HepG2 (cell line): ENCODE measurements around the gene RNPC3. TPM values are rescaled to one million over a fixed set of nuclear protein-coding genes. Genes with fewer than 3 reads are reported as not detected.

Source experiments
- ATAC-seq: fragments of 200-7000 bp; cut with Tn5 transposase; 3 replicates; pipeline ENCODE4 v1.9.1; 2020; ENCODE audit warnings: mild to moderate bottlenecking, moderate library complexity
- BruUV-seq: library from RNA; stranded (reverse); fragments of 400-500 nt; replicated peaks from 2 replicates; lab custom pipeline; 2021; lab: Mats Ljungman, UMichigan
- CTCF ChIA-PET: fragments of 300-600 bp; formaldehyde crosslinking; extraction: SDS; loops from one replicate; lab custom pipeline; 2021; ENCODE audit warnings: low total read pairs, inconsistent platforms, low intra/inter-chr PET ratio; lab: Yijun Ruan, JAX
- POLR2A ChIA-PET: fragments of 350-600 bp; sonication (Branson Sonifier 250); formaldehyde crosslinking; loops from one replicate; lab custom pipeline; 2020; ENCODE audit warnings: antibody characterized with exemption, inconsistent platforms; lab: Yijun Ruan, JAX
- DNase-seq: peaks from one replicate; pipeline ENCODE4 v3.0.0-alpha.2; 2015; ENCODE audit warnings: low spot score
- FAIRE-seq: peaks from 3 replicates; lab custom pipeline; 2011; peaks lifted over from hg19 to GRCh38; lab: Jason Lieb, UNC
- H2AFZ ChIP-seq: one replicate; pipeline ENCODE4 v1.6.1; 2011; ENCODE audit warnings: low read length, inconsistent platforms
- H3K27ac ChIP-seq: fragments of 300-600 bp; 3 replicates; pipeline ENCODE4 v1.8.0; 2011; ENCODE audit warnings: mixed run types, mild to moderate bottlenecking, mixed read lengths, low read length, inconsistent platforms; ENCODE audit not compliant: insufficient read depth; ENCODE audit errors: extremely low read length
- H3K27me3 ChIP-seq, 2 experiments: fragments of 200-600 bp in 1 of 2; 2 replicates in 1 of 2; 3 replicates in 1 of 2; pipeline versions ENCODE4 v1.6.0 to v1.8.0; 2011; ENCODE audit warnings: low read length in 2 of 2, mild to moderate bottlenecking in 2 of 2, moderate library complexity in 2 of 2, inconsistent platforms in 1 of 2; ENCODE audit not compliant: insufficient read depth in 2 of 2, control insufficient read depth in 1 of 2
- H3K36me3 ChIP-seq, 2 experiments: fragments of 200-600 bp in 1 of 2; replicated peaks in 1 of 2; 2 replicates in 1 of 2; 3 replicates in 1 of 2; pipeline versions ENCODE4 v1.5.1 to v1.8.0; 2011; ENCODE audit warnings: low read length in 2 of 2, inconsistent platforms in 1 of 2; ENCODE audit not compliant: insufficient read depth in 2 of 2, control insufficient read depth in 1 of 2
- H3K4me1 ChIP-seq: 2 replicates; pipeline ENCODE4 v1.5.1; 2012; ENCODE audit warnings: low read length, inconsistent platforms; ENCODE audit not compliant: insufficient read depth
- H3K4me2 ChIP-seq: 2 replicates; pipeline ENCODE4 v1.6.0; 2011; ENCODE audit warnings: low read depth, low read length, inconsistent platforms
- H3K4me3 ChIP-seq, 3 experiments: fragments of 200-600 bp in 1 of 3; sonication (generic), shearing (Covaris generic) in 1 of 3; replicated peaks in 1 of 3; 2 replicates each; pipeline ENCODE4 v1.5.1; 2011 to 2016; ENCODE audit warnings: low read length in 3 of 3, inconsistent platforms in 2 of 3, low read depth in 2 of 3, mild to moderate bottlenecking in 2 of 3, control low read depth in 1 of 3, mixed read lengths in 1 of 3; ENCODE audit not compliant: insufficient read depth in 1 of 3
- H3K79me2 ChIP-seq: one replicate; pipeline ENCODE4 v1.6.1; 2011; ENCODE audit warnings: low read length, inconsistent platforms; ENCODE audit not compliant: insufficient read depth
- H3K9ac ChIP-seq: 2 replicates; pipeline ENCODE4 v1.6.0; 2011; ENCODE audit warnings: mild to moderate bottlenecking, low read depth, low read length, inconsistent platforms; ENCODE audit not compliant: insufficient read depth
- H3K9me3 ChIP-seq: 2 replicates; pipeline ENCODE4 v1.5.1; 2012; ENCODE audit warnings: mild to moderate bottlenecking, low read length
- H4K20me1 ChIP-seq: 2 replicates; pipeline ENCODE4 v1.6.0; 2011; ENCODE audit warnings: inconsistent platforms, mild to moderate bottlenecking, low read length, moderate library complexity; ENCODE audit not compliant: insufficient read depth
- ELF4 ChIP-seq: sonication (generic); formaldehyde crosslinking; IDR thresholded peaks from 2 replicates; pipeline ENCODE4 v1.5.0; 2020; ENCODE audit warnings: missing genetic modification reagents, mild to moderate bottlenecking, moderate library complexity, borderline replicate concordance
- MTF2 ChIP-seq: sonication (generic); formaldehyde crosslinking; IDR thresholded peaks from 2 replicates; pipeline ENCODE4 v1.5.0; 2020; ENCODE audit warnings: missing genetic modification reagents, borderline replicate concordance
- ZFYVE20 ChIP-seq: sonication (generic); formaldehyde crosslinking; IDR thresholded peaks from 2 replicates; pipeline ENCODE4 v1.8.0; 2023; ENCODE audit warnings: low read depth, mild to moderate bottlenecking, moderate library complexity, missing genetic modification reagents, borderline replicate concordance
- ZNF24 ChIP-seq: fragments of 450-650 bp; IDR thresholded peaks from 2 replicates; pipeline ENCODE4 v1.6.1; 2017; ENCODE audit warnings: antibody characterized with exemption, mild to moderate bottlenecking
- WGBS: methylation state at CpG from one replicate; pipeline ENCODE4 v1.1.6; 2017; ENCODE audit warnings: low lambda C conversion rate; 5-methylcytosine and 5-hydroxymethylcytosine counted together
- in situ Hi-C: cut with HindIII; loops from 2 replicates; pipeline ENCODE4 v1.10.0; 2017; ENCODE audit warnings: low pct_unique_long_range_greater_than_20kb; ENCODE audit not compliant: extremely low pct_ligation_motif_present
- intact Hi-C: fragments of 100-400 bp; cut with micrococcal nuclease; formaldehyde crosslinking; loops from one replicate; pipeline ENCODE4 v1.10.0; 2022; ENCODE audit not compliant: unreplicated experiment
- polyA plus RNA-seq, 8 experiments: library from polyadenylated mRNA; depleted of rRNA in 3 of 8; stranded (reverse) in 7 of 8; unstranded in 1 of 8; fragments of >200 nt; fragmentation: Illumina TruSeq in 4 of 8; extraction: Trizol in 4 of 8; gene quantifications; 2 replicates each; pipeline versions ENCODE4 v1.2.1 to v1.2.3, GENCODE V29; 2011 to 2016; ENCODE audit warnings: low read depth in 4 of 8, missing spikeins in 1 of 8, mixed read lengths in 1 of 8; ENCODE audit not compliant: insufficient read depth in 1 of 8
- total RNA-seq, 5 experiments: library from RNA; depleted of rRNA; stranded (reverse); fragments of >200 nt; fragmentation: Illumina TruSeq; extraction: Trizol; gene quantifications; 2 replicates each; pipeline ENCODE4 v1.2.3, GENCODE V29; 2016; ENCODE audit warnings: low read depth in 1 of 5
- TF ChIP-seq, protein P1 (sequence below): sonication (generic); formaldehyde crosslinking; IDR thresholded peaks from 2 replicates; pipeline ENCODE4 v1.4.0; 2020; ENCODE audit warnings: low read depth, mild to moderate bottlenecking, missing genetic modification reagents
- TF ChIP-seq, protein P2 (sequence below): sonication (generic); formaldehyde crosslinking; IDR thresholded peaks from 2 replicates; pipeline ENCODE4 v1.8.1; 2023; ENCODE audit warnings: mild to moderate bottlenecking, missing genetic modification reagents, borderline replicate concordance
- TF ChIP-seq, protein P3 (sequence below), 2 experiments: IDR thresholded peaks; 2 replicates each; pipeline ENCODE4 v1.6.1; 2011 to 2012; ENCODE audit warnings: low read length in 2 of 2, borderline replicate concordance in 1 of 2, low read depth in 1 of 2, mild to moderate bottlenecking in 1 of 2, moderate library complexity in 1 of 2
- TF ChIP-seq, protein P4 (sequence below): sonication (generic); formaldehyde crosslinking; IDR thresholded peaks from 2 replicates; pipeline ENCODE4 v1.5.0; 2020; ENCODE audit warnings: mild to moderate bottlenecking, missing genetic modification reagents
- TF ChIP-seq, protein P5 (sequence below), 2 experiments: sonication (generic) in 1 of 2; formaldehyde crosslinking in 1 of 2; IDR thresholded peaks; 2 replicates each; pipeline versions ENCODE4 v1.5.1 to v1.6.1; 2011 to 2020; ENCODE audit warnings: borderline replicate concordance in 1 of 2, low read depth in 1 of 2, low read length in 1 of 2, mild to moderate bottlenecking in 1 of 2, missing genetic modification reagents in 1 of 2, moderate library complexity in 1 of 2
- TF ChIP-seq, protein P6 (sequence below): IDR thresholded peaks from 2 replicates; pipeline ENCODE4 v1.6.1; 2016; ENCODE audit warnings: low read depth, borderline replicate concordance
- TF ChIP-seq, protein P7 (sequence below): IDR thresholded peaks from 2 replicates; pipeline ENCODE4 v1.6.1; 2016; ENCODE audit warnings: low read depth

RNPC3 gene
- total and polyA plus RNA-seq, 2 of the 13 experiments (the other 11 are each of a cell fraction or from before 2014, with no cell fraction given) = 9.1 to 22.1 TPM

DNA sequence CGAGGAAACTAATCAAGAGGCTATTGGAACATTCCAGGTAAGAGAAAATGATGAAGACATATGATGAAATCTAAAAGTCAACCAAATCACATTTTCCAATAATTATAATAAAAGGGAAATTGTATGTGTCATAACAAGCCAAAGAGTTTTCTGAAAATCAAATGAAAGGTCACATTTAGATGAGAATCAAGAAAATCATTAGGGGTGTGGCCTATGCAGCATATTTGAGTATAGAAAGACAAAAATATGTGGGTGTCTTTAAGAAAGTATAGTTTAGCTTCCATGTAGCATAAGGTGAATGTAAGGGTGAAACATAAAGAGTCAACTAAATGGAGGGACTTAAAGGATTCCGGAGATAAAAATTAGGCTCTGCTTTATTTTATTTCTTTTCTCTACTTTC, 9.2 kb upstream of the RNPC3 start:
- Histone ChIP-seq H3K9ac (no peak overlapping the region), H3K4me2 (no peak overlapping the region), H3K27ac (no peak overlapping the region), H3K36me3 (no peaks in the 10 kb centered on the region), H2AFZ (no peak overlapping the region), H4K20me1 (no peaks in the 10 kb centered on the region), H3K27me3 (no peaks in the 10 kb centered on the region), H3K9me3 (no peaks in the 10 kb centered on the region), H3K79me2 (no peaks in the 10 kb centered on the region), H3K4me1 (no peaks in the 10 kb centered on the region), H3K4me3 (no peak overlapping the region)
- BruUV-seq = no TSS peak
- CTCF ChIA-PET = interaction anchor here (1.5 kb wide), 1 partner anchor 1996 kb away, joined by 5 read pairs; no protein-coding TSS in a partner anchor
- intact Hi-C loops = no loop called here
- POLR2A ChIA-PET = no interaction called here
- ATAC-seq (no peak), FAIRE-seq (no peak), DNase-seq (no peak)
- in situ Hi-C loops = no loop called here
- 69% methylated on average over 2 of the region's 2 CpGs for WGBS
- TF ChIP-seq ZFYVE20 (CRISPR knock-in tag) = no peak
- no peak for TF ChIP-seq ZNF24
- TF ChIP-seq, protein P1, sequence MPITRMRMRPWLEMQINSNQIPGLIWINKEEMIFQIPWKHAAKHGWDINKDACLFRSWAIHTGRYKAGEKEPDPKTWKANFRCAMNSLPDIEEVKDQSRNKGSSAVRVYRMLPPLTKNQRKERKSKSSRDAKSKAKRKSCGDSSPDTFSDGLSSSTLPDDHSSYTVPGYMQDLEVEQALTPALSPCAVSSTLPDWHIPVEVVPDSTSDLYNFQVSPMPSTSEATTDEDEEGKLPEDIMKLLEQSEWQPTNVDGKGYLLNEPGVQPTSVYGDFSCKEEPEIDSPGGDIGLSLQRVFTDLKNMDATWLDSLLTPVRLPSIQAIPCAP = no peak
- TF ChIP-seq, protein P2, sequence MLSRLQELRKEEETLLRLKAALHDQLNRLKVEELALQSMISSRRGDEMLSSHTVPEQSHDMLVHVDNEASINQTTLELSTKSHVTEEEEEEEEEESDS = no peak
- TF ChIP-seq, protein P3, sequence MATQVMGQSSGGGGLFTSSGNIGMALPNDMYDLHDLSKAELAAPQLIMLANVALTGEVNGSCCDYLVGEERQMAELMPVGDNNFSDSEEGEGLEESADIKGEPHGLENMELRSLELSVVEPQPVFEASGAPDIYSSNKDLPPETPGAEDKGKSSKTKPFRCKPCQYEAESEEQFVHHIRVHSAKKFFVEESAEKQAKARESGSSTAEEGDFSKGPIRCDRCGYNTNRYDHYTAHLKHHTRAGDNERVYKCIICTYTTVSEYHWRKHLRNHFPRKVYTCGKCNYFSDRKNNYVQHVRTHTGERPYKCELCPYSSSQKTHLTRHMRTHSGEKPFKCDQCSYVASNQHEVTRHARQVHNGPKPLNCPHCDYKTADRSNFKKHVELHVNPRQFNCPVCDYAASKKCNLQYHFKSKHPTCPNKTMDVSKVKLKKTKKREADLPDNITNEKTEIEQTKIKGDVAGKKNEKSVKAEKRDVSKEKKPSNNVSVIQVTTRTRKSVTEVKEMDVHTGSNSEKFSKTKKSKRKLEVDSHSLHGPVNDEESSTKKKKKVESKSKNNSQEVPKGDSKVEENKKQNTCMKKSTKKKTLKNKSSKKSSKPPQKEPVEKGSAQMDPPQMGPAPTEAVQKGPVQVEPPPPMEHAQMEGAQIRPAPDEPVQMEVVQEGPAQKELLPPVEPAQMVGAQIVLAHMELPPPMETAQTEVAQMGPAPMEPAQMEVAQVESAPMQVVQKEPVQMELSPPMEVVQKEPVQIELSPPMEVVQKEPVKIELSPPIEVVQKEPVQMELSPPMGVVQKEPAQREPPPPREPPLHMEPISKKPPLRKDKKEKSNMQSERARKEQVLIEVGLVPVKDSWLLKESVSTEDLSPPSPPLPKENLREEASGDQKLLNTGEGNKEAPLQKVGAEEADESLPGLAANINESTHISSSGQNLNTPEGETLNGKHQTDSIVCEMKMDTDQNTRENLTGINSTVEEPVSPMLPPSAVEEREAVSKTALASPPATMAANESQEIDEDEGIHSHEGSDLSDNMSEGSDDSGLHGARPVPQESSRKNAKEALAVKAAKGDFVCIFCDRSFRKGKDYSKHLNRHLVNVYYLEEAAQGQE (IDR thresholded peaks at IDR 0.05; ENCODE audit: borderline replicate concordance in 1 of 2, low read depth in 1 of 2, low read length in 2 of 2) = no peak
- TF ChIP-seq, protein P4, sequence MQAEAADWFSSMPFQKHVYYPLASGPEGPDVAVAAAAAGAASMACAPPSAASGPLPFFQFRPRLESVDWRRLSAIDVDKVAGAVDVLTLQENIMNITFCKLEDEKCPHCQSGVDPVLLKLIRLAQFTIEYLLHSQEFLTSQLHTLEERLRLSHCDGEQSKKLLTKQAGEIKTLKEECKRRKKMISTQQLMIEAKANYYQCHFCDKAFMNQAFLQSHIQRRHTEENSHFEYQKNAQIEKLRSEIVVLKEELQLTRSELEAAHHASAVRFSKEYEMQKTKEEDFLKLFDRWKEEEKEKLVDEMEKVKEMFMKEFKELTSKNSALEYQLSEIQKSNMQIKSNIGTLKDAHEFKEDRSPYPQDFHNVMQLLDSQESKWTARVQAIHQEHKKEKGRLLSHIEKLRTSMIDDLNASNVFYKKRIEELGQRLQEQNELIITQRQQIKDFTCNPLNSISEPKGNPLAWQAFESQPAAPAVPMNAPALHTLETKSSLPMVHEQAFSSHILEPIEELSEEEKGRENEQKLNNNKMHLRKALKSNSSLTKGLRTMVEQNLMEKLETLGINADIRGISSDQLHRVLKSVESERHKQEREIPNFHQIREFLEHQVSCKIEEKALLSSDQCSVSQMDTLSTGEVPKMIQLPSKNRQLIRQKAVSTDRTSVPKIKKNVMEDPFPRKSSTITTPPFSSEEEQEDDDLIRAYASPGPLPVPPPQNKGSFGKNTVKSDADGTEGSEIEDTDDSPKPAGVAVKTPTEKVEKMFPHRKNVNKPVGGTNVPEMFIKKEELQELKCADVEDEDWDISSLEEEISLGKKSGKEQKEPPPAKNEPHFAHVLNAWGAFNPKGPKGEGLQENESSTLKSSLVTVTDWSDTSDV (CRISPR knock-in tag) = no peak
- TF ChIP-seq, protein P5, sequence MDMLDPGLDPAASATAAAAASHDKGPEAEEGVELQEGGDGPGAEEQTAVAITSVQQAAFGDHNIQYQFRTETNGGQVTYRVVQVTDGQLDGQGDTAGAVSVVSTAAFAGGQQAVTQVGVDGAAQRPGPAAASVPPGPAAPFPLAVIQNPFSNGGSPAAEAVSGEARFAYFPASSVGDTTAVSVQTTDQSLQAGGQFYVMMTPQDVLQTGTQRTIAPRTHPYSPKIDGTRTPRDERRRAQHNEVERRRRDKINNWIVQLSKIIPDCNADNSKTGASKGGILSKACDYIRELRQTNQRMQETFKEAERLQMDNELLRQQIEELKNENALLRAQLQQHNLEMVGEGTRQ (IDR thresholded peaks at IDR 0.05; ENCODE audit: low read depth, low read length) = no peak
- TF ChIP-seq, protein P5 (CRISPR knock-in tag; IDR thresholded peaks at IDR 0.05; ENCODE audit: borderline replicate concordance) = no peak
- TF ChIP-seq, protein P6, sequence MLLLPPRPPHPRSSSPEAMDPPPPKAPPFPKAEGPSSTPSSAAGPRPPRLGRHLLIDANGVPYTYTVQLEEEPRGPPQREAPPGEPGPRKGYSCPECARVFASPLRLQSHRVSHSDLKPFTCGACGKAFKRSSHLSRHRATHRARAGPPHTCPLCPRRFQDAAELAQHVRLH (CRISPR knock-in tag) = no peak
- TF ChIP-seq MTF2 = no peak
- TF ChIP-seq ELF4 = no peak
- TF ChIP-seq, protein P7, sequence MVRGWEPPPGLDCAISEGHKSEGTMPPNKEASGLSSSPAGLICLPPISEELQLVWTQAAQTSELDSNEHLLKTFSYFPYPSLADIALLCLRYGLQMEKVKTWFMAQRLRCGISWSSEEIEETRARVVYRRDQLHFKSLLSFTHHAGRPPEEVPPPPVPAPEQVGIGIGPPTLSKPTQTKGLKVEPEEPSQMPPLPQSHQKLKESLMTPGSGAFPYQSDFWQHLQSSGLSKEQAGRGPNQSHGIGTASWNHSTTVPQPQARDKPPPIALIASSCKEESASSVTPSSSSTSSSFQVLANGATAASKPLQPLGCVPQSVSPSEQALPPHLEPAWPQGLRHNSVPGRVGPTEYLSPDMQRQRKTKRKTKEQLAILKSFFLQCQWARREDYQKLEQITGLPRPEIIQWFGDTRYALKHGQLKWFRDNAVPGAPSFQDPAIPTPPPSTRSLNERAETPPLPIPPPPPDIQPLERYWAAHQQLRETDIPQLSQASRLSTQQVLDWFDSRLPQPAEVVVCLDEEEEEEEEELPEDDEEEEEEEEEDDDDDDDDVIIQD = no peak
